ENCODE results near the gene FAM83C. TPM values are rescaled to one million over a fixed set of nuclear protein-coding genes. Genes with fewer than 3 reads are reported as not detected.

The FAM83C gene
- total and polyA plus RNA-seq, 9 of the 15 experiments (the other 6 are each of a cell fraction or from before 2014, with no cell fraction given): not detected

GRCh38 chr20:35311409-35311808 is 19.2 kb upstream of the FAM83C start (continued):
- TF ChIP-seq NKRF (IDR thresholded peaks at IDR 0.05; ENCODE audit: borderline replicate concordance) (no peak), BCOR (IDR thresholded peaks at IDR 0.05) (no peak), ZNF217 (CRISPR knock-in tag; IDR thresholded peaks at IDR 0.05) (no peak), MAX (CRISPR knock-in tag; IDR thresholded peaks at IDR 0.05) (no peak), SAFB (IDR thresholded peaks at IDR 0.05; ENCODE audit: borderline replicate concordance, low read depth, low read length) (no peak), ZNF778 (CRISPR knock-in tag; IDR thresholded peaks at IDR 0.05) (no peak), NFIC (IDR thresholded peaks at IDR 0.05) (no peak), HEY1 (CRISPR knock-in tag; IDR thresholded peaks at IDR 0.05; ENCODE audit: borderline replicate concordance) (no peak), MCM7 (IDR thresholded peaks at IDR 0.05) (no peak), NFXL1 (CRISPR knock-in tag; IDR thresholded peaks at IDR 0.05) (no peak), ZHX1 (conservative IDR thresholded peaks at IDR 0.05; ENCODE audit: low read length) (no peak), BACH1 (tag; IDR thresholded peaks at IDR 0.05) (no peak), ZFP30 (CRISPR knock-in tag; IDR thresholded peaks at IDR 0.05; ENCODE audit: borderline replicate concordance) (no peak), TEAD4 (IDR thresholded peaks at IDR 0.05; ENCODE audit: low read length) (no peak), TEAD4 (CRISPR knock-in tag; IDR thresholded peaks at IDR 0.05; ENCODE audit: borderline replicate concordance) (no peak), ZNF766 (CRISPR knock-in tag; conservative IDR thresholded peaks at IDR 0.05) (no peak)
